GM12864 (cell line): ENCODE results near the gene ATP10A.

ENCODE experiments used
- DNase-seq: peaks from one replicate; pipeline ENCODE4 v3.0.0-alpha.2; 2011; ENCODE audit warnings: low read depth
- H3K4me3 ChIP-seq: 2 replicates; pipeline ENCODE4 v1.5.1; 2011; ENCODE audit warnings: mild to moderate bottlenecking, low read depth, low read length, control low read depth
- TF ChIP-seq, protein P1 (sequence below): IDR thresholded peaks from 2 replicates; pipeline ENCODE4 v1.5.1; 2011; ENCODE audit warnings: low read depth, mild to moderate bottlenecking, moderate library complexity, low read length, control low read depth, inconsistent platforms; ENCODE audit errors: missing control alignments

The ATP10A gene

DNA sequence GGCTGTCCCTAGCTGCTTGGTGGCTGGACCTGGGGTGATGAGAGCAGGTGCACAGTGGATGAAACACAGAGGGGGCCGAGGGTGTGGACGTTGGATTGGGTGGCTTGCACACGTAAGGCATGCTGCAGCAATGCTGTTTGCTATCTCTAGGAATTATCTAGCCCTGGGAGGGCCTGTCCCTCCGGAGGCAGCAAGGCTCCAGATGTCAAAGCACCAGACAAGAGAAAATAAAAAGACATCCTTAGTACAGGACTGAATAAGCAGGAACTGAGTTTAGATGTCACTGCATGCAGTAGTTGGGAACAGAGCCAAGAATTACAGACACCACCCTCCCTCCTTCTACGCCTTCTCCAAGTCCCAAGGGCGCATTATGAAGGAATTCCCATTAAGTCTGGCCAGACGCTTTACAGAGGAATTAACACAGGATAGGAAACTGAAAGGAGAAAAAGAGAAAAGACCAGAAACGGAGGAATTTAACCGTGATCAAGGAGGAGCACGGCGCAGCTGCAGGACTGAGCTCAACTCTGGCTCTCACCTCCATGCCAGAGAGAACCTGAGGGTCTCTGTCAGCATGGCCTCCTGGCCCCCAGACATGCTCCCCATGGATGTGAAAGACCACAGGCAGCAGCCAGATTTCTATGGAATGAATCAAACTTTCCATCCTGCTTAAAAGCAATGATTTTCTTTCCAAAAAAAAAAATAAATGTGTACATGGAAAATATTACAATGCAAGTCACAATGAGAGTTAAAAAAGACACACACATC is 13.8 kb downstream of the ATP10A start:
- DNase-seq, result no peak
- TF ChIP-seq, protein P1, sequence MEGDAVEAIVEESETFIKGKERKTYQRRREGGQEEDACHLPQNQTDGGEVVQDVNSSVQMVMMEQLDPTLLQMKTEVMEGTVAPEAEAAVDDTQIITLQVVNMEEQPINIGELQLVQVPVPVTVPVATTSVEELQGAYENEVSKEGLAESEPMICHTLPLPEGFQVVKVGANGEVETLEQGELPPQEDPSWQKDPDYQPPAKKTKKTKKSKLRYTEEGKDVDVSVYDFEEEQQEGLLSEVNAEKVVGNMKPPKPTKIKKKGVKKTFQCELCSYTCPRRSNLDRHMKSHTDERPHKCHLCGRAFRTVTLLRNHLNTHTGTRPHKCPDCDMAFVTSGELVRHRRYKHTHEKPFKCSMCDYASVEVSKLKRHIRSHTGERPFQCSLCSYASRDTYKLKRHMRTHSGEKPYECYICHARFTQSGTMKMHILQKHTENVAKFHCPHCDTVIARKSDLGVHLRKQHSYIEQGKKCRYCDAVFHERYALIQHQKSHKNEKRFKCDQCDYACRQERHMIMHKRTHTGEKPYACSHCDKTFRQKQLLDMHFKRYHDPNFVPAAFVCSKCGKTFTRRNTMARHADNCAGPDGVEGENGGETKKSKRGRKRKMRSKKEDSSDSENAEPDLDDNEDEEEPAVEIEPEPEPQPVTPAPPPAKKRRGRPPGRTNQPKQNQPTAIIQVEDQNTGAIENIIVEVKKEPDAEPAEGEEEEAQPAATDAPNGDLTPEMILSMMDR, result no peak
- no peak overlapping the region; the same call in 1 of the 2 replicates for H3K4me3 ChIP-seq

GRCh38 chr15:25848784-25849156 is 14.4 kb downstream of the ATP10A start:
- TF ChIP-seq, protein P1, result no peak

GRCh38 chr15:25848325-25848724 is 14.8 kb downstream of the ATP10A start:
- DNase-seq, result no peak
- TF ChIP-seq, protein P1, result no peak
- no peak overlapping the region for H3K4me3 ChIP-seq

More at GRCh38 chr15:25848784-25849156, 14.4 kb downstream of the ATP10A start:
- DNase-seq, result no peak
- no peak overlapping the region for H3K4me3 ChIP-seq

DNA sequence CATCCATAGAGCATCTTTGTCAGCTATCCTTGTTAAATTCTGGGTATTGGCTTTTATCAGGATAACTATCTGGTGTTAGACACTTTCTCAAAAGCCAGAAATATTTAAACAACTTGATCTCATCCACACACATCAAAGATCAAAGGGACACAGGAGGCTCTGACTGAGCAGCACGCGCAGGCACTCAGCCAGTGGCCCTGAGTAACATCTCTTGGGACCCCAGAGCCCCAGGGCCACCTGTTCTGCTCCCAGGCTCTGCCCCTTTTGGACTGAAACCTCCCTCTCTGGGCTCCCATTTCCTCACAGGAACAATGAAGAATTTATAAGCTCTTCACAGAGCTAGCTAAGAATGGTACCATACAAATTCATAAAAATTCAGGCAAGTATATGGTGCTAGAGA is 16.1 kb downstream of the ATP10A start:
- TF ChIP-seq, protein P1, result no peak
- no peak for DNase-seq
- H3K4me3 ChIP-seq, result no peak overlapping the region

GRCh38 chr15:25846377-25846776 is 16.8 kb downstream of the ATP10A start:
- TF ChIP-seq, protein P1, result no peak
- no peak overlapping the region for H3K4me3 ChIP-seq
- no peak for DNase-seq

DNA sequence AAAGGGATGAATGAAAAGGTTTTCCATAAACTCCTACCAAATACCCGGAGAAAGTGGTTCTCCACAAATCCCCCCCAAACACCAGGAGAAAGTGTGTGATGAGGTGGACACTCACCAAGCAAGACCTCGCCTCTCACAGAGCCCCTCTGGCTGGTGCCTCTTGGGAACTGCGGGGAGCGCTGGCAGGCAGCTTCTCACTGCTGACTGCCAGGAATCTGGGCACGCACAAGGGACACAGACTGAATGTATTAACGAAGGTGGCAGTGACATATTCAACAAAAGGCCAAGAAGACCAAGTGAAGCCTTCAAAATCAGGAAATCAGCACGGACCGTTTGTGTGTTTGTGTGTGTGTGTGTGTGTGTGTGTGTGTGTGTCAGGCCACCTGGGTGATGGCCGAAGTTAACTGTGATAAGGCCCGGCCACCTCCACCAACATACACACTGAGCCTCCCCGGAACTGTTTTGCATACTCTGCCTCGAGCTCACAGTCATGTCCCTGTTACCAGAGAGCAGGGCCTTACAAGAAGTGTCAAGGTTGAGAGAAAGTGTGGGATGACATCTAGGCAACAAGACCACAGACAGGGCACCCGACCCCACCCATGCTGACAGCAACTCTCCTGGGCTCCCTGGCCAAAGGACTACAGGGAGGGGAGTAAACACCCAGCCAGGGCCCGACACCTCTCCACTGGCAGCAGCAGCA is 18.0 kb downstream of the ATP10A start:
- DNase-seq, result no peak
- TF ChIP-seq, protein P1, result no peak
- no peak overlapping the region for H3K4me3 ChIP-seq
